Thymus (tissue), 14 donors: ENCODE results near the gene OR4Q2. TPM values are rescaled to one million over a fixed set of nuclear protein-coding genes. Genes with fewer than 3 reads are reported as not detected.
"Not testable (repeated sequence)": the region's sequence is repeated elsewhere in the genome, so short reads cannot be mapped to it uniquely, and the experiment has no call there.

Source experiments
- DNase-seq, 9 donors: peaks; one replicate each; pipeline ENCODE4 v3.0.0-alpha.2; 2013; ENCODE audit warnings: low spot score in 9 of 9, low read depth in 6 of 9, missing footprints in 1 of 9
- H3K27ac ChIP-seq, 2 donors: one replicate each; pipeline ENCODE4 v1.5.1; 2013; ENCODE audit warnings: control low read depth in 1 of 2, low read depth in 1 of 2, low read length in 1 of 2, mild to moderate bottlenecking in 1 of 2, moderate library complexity in 1 of 2
- H3K27me3 ChIP-seq, 2 donors: one replicate each; pipeline ENCODE4 v1.5.1; 2013; ENCODE audit warnings: low read length in 1 of 2; ENCODE audit not compliant: control insufficient read depth in 2 of 2, insufficient read depth in 1 of 2
- H3K36me3 ChIP-seq, 2 donors: one replicate each; pipeline ENCODE4 v1.5.1; 2013; ENCODE audit warnings: low read length in 1 of 2, mild to moderate bottlenecking in 1 of 2, moderate library complexity in 1 of 2; ENCODE audit not compliant: control insufficient read depth in 2 of 2, insufficient read depth in 2 of 2
- H3K4me1 ChIP-seq, 2 donors: one replicate each; pipeline ENCODE4 v1.5.1; 2013; ENCODE audit warnings: low read length in 2 of 2; ENCODE audit not compliant: control insufficient read depth in 2 of 2, insufficient read depth in 2 of 2
- H3K4me3 ChIP-seq, 2 donors: one replicate each; pipeline ENCODE4 v1.5.1; 2013; ENCODE audit warnings: low read length in 2 of 2, control low read depth in 1 of 2, mild to moderate bottlenecking in 1 of 2
- H3K9me3 ChIP-seq, 2 donors: one replicate each; pipeline ENCODE4 v1.5.1; 2013; ENCODE audit warnings: low read length in 1 of 2, mild to moderate bottlenecking in 1 of 2; ENCODE audit not compliant: control insufficient read depth in 2 of 2, insufficient read depth in 1 of 2
- WGBS: extraction: QIAGEN DNeasy Blood & Tissue Kit; methylation state at CpG from one replicate; pipeline ENCODE4 v1.1.7; 2013; 5-methylcytosine and 5-hydroxymethylcytosine counted together
- long read RNA-seq, 10 donors: transcript quantifications; one replicate each; lab custom pipeline, GENCODE V29; 2026
- polyA plus RNA-seq: library from polyadenylated mRNA; stranded (reverse); fragments of 200-250 nt; gene quantifications from one replicate; pipeline ENCODE4 v1.2.3, GENCODE V29; 2013
- total RNA-seq: library from RNA; stranded (reverse); fragments of 120-200 nt; gene quantifications from one replicate; pipeline ENCODE4 v1.2.4, GENCODE V29; 2013
- donor health status: healthy.

Gene OR4Q2
- total RNA-seq (not detected), polyA plus RNA-seq (not detected)
- long read RNA-seq, donor 1, result 0 reads
- long read RNA-seq, donor 2, result 0 reads
- long read RNA-seq, donor 3, result 0 reads
- long read RNA-seq, donor 4, result 0 reads
- long read RNA-seq, donor 5, result 0 reads
- long read RNA-seq, donor 6, result 0 reads
- long read RNA-seq, donor 7, result 0 reads
- long read RNA-seq, donor 8, result 0 reads
- long read RNA-seq, donor 9, result 0 reads
- long read RNA-seq, donor 10, result 0 reads

- H3K9me3 ChIP-seq, result no peaks in the 10 kb centered on the region
- H3K4me3 ChIP-seq, result no peak within 1 kb of the TSS
- H3K27me3 ChIP-seq, result no peaks in the 10 kb centered on the region
- no peak within 1 kb of the TSS for H3K27ac ChIP-seq
- no peaks in the 10 kb centered on the region for H3K4me1 ChIP-seq
- DNase-seq, result no peak
- H3K36me3 ChIP-seq, result no peaks in the 10 kb centered on the region
Measured at GRCh38 chr14:20001863-20002262, at the start of gene OR4Q2. TSS of gene OR4Q2 (plus strand) at chr14:20002163.

DNA sequence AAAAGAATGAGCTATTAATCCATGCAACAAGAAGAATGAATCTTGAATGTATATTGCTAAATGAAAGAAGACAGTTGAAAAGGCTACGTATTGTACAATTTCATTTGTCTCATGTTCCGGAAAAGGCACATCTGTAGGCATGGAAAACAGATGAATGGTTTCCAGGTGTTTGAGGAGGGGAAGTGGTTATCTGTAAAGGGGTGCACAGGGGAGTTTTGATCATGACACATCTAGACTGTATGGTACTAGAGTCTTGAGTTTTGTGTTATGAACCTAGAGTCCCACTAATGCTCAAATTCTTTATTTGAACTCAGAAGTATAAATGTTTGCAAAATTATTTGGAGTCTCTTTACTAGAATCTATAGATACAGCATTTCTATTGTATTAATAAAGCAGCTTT is 32.2 kb upstream of the OR4Q2 start:
- H3K9me3 ChIP-seq, H3K27ac ChIP-seq, H3K4me3 ChIP-seq, H3K4me1 ChIP-seq, DNase-seq, H3K27me3 ChIP-seq, H3K36me3 ChIP-seq: not testable (repeated sequence)
- WGBS, result 54% methylated on average over 2 of the region's 2 CpGs

GRCh38 chr14:19974844-19975243 is 27.1 kb upstream of the OR4Q2 start:
- no peak overlapping the region for H3K27ac ChIP-seq
- no peaks in the 10 kb centered on the region for H3K36me3 ChIP-seq
- H3K4me3 ChIP-seq, result no peak overlapping the region
- no peaks in the 10 kb centered on the region for H3K4me1 ChIP-seq
- no peaks in the 10 kb centered on the region for H3K9me3 ChIP-seq
- DNase-seq, result no peak
- no peaks in the 10 kb centered on the region for H3K27me3 ChIP-seq
- 10% methylated on average over 1 of the region's 1 CpG for WGBS

DNA sequence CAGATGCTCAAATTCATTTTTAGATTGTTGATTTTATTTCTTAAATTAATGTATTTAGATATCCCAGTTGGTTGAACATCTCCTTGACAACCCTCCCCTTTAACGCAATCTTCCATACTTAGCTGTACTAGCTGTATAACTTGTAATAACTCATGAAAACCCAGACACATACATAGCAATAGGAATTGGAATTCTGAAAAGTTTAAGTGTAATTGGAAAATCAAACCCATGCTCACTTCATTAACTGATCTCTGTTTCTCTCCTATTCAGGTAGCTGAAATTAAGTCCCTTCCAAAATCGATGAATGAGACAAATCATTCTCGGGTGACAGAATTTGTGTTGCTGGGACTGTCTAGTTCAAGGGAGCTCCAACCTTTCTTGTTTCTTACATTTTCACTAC is 26.7 kb upstream of the OR4Q2 start, which contains the start of gene OR4K15:
TSS of gene OR4K15 (plus strand) at position 301 of the 400 bp plus-strand sequence. CDS start at position 301, 0 bp downstream.
- DNase-seq, result no peak
- no peaks in the 10 kb centered on the region for H3K27me3 ChIP-seq
- no peaks in the 10 kb centered on the region for H3K4me1 ChIP-seq
- H3K36me3 ChIP-seq, result no peaks in the 10 kb centered on the region
- H3K27ac ChIP-seq, result no peak within 1 kb of the TSS
- no peaks in the 10 kb centered on the region for H3K9me3 ChIP-seq
- H3K4me3 ChIP-seq, result no peak within 1 kb of the TSS
- WGBS, result 98% methylated on average over 3 of the region's 3 CpGs

- Histone ChIP-seq H3K27ac (no peak overlapping the region), H3K36me3 (no peaks in the 10 kb centered on the region), H3K9me3 (peaks cover 2 to 6% of the 10 kb centered on the region in 2 donors), H3K4me1 (no peaks in the 10 kb centered on the region), H3K4me3 (no peak overlapping the region), H3K27me3 (no peaks in the 10 kb centered on the region)
- 59% methylated on average over 2 of the region's 2 CpGs for WGBS
- no peak for DNase-seq
Measured at GRCh38 chr14:19993438-19993837, 8.5 kb upstream of the OR4Q2 start.

DNA sequence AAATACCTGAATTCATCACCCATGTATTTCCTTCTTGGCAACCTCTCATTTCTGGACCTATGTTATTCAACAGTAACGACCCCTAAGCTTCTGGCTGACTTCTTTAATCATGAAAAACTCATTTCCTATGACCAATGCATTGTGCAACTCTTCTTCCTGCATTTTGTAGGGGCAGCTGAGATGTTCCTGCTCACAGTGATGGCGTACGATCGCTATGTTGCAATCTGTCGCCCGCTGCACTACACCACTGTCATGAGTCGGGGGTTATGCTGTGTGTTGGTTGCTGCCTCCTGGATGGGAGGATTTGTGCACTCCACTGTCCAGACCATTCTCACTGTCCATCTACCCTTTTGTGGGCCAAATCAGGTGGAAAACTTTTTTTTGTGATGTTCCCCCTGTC is 356 bp downstream of the OR4Q2 start:
- no peak for DNase-seq
- no peaks in the 10 kb centered on the region for H3K27me3 ChIP-seq
- no peak overlapping the region for H3K4me3 ChIP-seq
- 83% methylated on average over 7 of the region's 7 CpGs for WGBS
- no peak overlapping the region for H3K27ac ChIP-seq
- no peaks in the 10 kb centered on the region for H3K36me3 ChIP-seq
- no peaks in the 10 kb centered on the region for H3K9me3 ChIP-seq
- H3K4me1 ChIP-seq, result no peaks in the 10 kb centered on the region

DNA sequence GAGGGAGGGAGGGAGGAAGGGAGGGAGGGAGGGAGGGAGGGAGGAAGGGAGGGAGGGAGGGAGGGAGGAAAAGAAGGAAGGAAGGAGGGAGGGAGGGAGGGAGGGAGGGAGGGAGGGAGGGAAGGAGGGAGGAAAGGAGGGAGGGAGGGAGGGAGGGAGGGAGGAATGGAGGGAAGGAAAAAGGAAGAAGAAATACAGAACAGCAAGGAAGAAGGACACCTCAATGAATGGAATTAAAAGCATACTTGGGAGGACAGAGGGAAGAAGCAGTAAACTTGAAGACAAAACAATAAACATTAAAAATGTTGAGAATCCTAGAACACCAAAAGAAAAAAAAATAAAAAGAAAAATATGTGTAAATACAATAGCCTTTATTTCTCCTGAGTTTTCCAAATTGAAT is 6.2 kb downstream of the OR4Q2 start:
- Histone ChIP-seq H3K27ac (no peak overlapping the region), H3K36me3 (no peaks in the 10 kb centered on the region), H3K4me1 (no peaks in the 10 kb centered on the region), H3K9me3 (no peaks in the 10 kb centered on the region), H3K27me3 (no peaks in the 10 kb centered on the region), H3K4me3 (no peak overlapping the region)
- no peak for DNase-seq

DNA sequence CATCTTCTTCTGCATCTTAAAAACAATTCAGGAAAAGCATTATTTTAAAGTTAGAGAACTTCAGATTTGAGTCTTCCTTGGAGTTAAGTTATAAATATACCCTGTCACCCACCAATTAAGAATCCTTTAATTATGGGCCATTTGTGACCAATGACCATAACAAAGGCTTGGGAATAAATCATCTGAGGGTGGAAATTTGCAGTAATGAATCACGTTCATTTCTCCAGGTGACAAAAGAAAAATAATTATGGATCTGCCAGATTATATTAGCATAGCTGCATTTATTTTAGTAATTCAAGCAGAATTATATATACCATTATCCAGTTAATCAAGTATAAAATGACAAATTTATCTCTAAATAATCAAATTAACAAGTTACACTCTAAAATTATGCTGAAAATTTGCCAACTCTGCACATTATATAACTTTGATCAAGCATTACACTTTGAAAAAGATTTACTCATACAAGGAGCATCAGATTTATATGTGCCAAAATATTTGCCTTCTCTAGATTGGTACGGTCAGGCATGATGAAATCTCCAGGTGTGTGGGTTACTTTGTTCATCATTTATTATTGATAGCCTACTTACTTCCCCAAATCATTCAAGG is 17.4 kb downstream of the OR4Q2 start, which contains the start of gene OR4K14:
TSS of gene OR4K14 (minus strand) at position 51 of the 609 bp plus-strand sequence. CDS start 4,114 bp downstream, outside the sequence.
- WGBS, result 80% methylated on average over 2 of the region's 2 CpGs
- DNase-seq, result no peak
- Histone ChIP-seq H3K27me3 (no peaks in the 10 kb centered on the region), H3K36me3 (no peaks in the 10 kb centered on the region), H3K9me3 (no peaks in the 10 kb centered on the region), H3K4me1 (no peaks in the 10 kb centered on the region), H3K4me3 (no peak within 1 kb of the TSS), H3K27ac (no peak within 1 kb of the TSS)

DNA sequence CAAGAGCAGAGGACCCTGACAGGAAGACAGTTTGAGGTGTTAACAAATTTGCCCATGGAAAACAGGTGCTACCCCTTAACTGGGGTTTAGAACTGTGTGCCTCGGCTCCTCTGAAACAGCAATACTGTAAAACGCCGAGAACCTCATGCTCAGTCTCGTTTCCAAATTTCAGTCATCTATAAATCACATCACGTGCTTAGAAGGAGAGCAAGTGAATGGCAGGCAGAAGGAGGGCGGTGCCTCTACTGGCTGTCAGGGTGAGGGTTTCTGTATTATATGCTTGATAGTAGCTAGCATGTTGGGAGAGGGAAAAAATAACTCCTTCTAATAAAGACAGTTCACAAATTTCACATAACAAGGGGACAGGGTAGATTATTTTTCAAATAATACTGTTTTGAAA is 29.1 kb downstream of the OR4Q2 start:
- Histone ChIP-seq H3K27ac (no peak overlapping the region), H3K9me3 (peaks cover 0 to 5% of the 10 kb centered on the region in 2 donors)
- no peak for DNase-seq

More for the DNA sequence above, 29.1 kb downstream of the OR4Q2 start:
- Histone ChIP-seq H3K4me3 (no peak overlapping the region), H3K4me1 (no peaks in the 10 kb centered on the region), H3K36me3 (no peaks in the 10 kb centered on the region), H3K27me3 (no peaks in the 10 kb centered on the region)
- WGBS, result 84% methylated on average over 6 of the region's 6 CpGs
